Measurements from ENCODE around the gene IGSF5. TPM values are rescaled to one million over a fixed set of nuclear protein-coding genes. Genes with fewer than 3 reads are reported as not detected.

Gene IGSF5
- polyA plus RNA-seq, 3 donors: not detected

DNA sequence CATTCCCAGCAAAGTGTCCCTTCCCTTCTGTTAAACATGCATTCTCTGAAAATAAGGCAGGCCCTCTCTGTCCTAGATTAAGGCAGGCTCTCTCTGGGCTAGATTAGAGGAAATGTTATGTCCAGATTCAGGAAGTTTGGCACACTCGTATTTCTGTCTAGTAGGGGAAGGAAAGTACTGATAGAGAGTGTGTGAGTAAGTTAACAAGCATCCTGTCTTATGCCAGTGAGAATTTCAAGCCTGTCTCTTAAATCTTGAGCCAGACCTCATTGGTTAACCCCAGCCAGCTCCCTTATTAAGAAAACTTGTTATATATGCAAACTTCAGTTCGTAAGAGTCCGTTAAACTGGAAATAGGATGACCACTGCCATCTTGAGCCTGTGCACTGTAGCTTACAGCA, 31.6 kb downstream of the IGSF5 start:
- H3K27ac Mint-ChIP-seq: no peak overlapping the region
- H3K36me3 Mint-ChIP-seq: no peaks in the 10 kb centered on the region
- H3K4me2 ChIP-seq (replicated peaks; ENCODE audit: extremely low read depth, low read length, poor library complexity, severe bottlenecking): no peak overlapping the region
- no peaks in the 10 kb centered on the region for H3K36me3 ChIP-seq (replicated peaks in 1 of 2; ENCODE audit: control insufficient read depth in 1 of 2, insufficient read depth in 2 of 2, low read length in 2 of 2)
- H3K4me1 ChIP-seq (ENCODE audit: control insufficient read depth in 1 of 2, insufficient read depth in 2 of 2, low read length in 2 of 2): no peaks in the 10 kb centered on the region
- 0% methylated on average over 1 of the region's 3 CpGs for WGBS (ENCODE audit: insufficient coverage)
- H3K4me1 Mint-ChIP-seq: no peaks in the 10 kb centered on the region
- no peaks in the 10 kb centered on the region for H3K79me2 ChIP-seq (ENCODE audit: insufficient read depth, low read length)
- H3K9ac ChIP-seq (ENCODE audit: insufficient read depth, low read length, poor library complexity, severe bottlenecking): no peak overlapping the region
- H3K9me3 Mint-ChIP-seq: no peaks in the 10 kb centered on the region
- no peaks in the 10 kb centered on the region for H3K27me3 ChIP-seq (ENCODE audit: control insufficient read depth in 2 of 2, insufficient read depth in 2 of 2, low read length in 2 of 2)
- no peak overlapping the region for H3K4me3 ChIP-seq (replicated peaks in 1 of 3; ENCODE audit: low read depth in 2 of 3, low read length in 3 of 3)
- H3K27me3 Mint-ChIP-seq (ENCODE audit: low read depth in 3 of 3): peaks cover 2 to 3% (median 2%) of the 10 kb centered on the region in 3 donors
- no peak overlapping the region for H2AFZ ChIP-seq (ENCODE audit: insufficient read depth, low read depth, low read length, poor library complexity, severe bottlenecking)
- H4K20me1 ChIP-seq (ENCODE audit: insufficient read depth, low read length): no peaks in the 10 kb centered on the region
- intact Hi-C loops (cut with micrococcal nuclease): no loop called here
- H3K27ac ChIP-seq (ENCODE audit: low read depth in 1 of 2, low read length in 2 of 2): no peak overlapping the region
- H3K4me3 Mint-ChIP-seq: no peak overlapping the region
- no peak for TF ChIP-seq CTCF (IDR thresholded peaks at IDR 0.05)
- DNase-seq: no peak
- no peaks in the 10 kb centered on the region for H3K9me3 ChIP-seq (replicated peaks in 1 of 2; ENCODE audit: control insufficient read depth in 1 of 2, insufficient read depth in 1 of 2, low read length in 2 of 2)

DNA sequence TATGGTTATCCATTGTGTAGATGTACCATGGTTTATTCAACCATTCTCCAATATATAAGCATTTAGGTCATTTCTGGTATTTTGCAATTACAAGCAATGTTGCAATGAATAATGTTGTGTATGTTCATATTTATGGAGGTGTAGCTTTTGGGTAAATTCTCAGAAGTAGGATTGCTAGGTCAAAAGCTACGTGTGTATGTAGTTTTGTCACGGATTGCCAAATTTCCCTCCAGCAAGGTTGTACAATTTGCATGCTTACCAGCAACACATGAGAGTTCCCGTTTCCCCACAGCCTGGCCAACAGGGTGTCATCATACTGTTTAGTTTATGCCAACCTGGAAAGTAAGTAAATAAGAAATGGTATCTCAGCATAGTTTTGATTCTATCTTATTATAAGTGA, 36.3 kb downstream of the IGSF5 start:
- Mint-ChIP-seq H3K27ac (no peak overlapping the region), H3K36me3 (no peaks in the 10 kb centered on the region), H3K4me3 (no peak overlapping the region), H3K9me3 (peaks cover 0 to 4% (median 0%) of the 10 kb centered on the region in 7 donors), H3K27me3 (ENCODE audit: low read depth in 3 of 3) (peaks cover 2 to 6% (median 6%) of the 10 kb centered on the region in 3 donors), H3K4me1 (no peaks in the 10 kb centered on the region)
- Histone ChIP-seq H3K4me2 (replicated peaks; ENCODE audit: extremely low read depth, low read length, poor library complexity, severe bottlenecking) (no peak overlapping the region), H3K79me2 (ENCODE audit: insufficient read depth, low read length) (no peaks in the 10 kb centered on the region), H3K4me3 (replicated peaks in 1 of 3; ENCODE audit: low read depth in 2 of 3, low read length in 3 of 3) (no peak overlapping the region), H4K20me1 (ENCODE audit: insufficient read depth, low read length) (no peaks in the 10 kb centered on the region), H3K4me1 (ENCODE audit: control insufficient read depth in 1 of 2, insufficient read depth in 2 of 2, low read length in 2 of 2) (no peaks in the 10 kb centered on the region), H3K27me3 (ENCODE audit: control insufficient read depth in 2 of 2, insufficient read depth in 2 of 2, low read length in 2 of 2) (no peaks in the 10 kb centered on the region), H3K9me3 (replicated peaks in 1 of 2; ENCODE audit: control insufficient read depth in 1 of 2, insufficient read depth in 1 of 2, low read length in 2 of 2) (no peaks in the 10 kb centered on the region), H3K9ac (ENCODE audit: insufficient read depth, low read length, poor library complexity, severe bottlenecking) (no peak overlapping the region), H2AFZ (ENCODE audit: insufficient read depth, low read depth, low read length, poor library complexity, severe bottlenecking) (no peak overlapping the region), H3K36me3 (replicated peaks in 1 of 2; ENCODE audit: control insufficient read depth in 1 of 2, insufficient read depth in 2 of 2, low read length in 2 of 2) (no peaks in the 10 kb centered on the region), H3K27ac (ENCODE audit: low read depth in 1 of 2, low read length in 2 of 2) (no peak overlapping the region)
- intact Hi-C loops (cut with micrococcal nuclease): no loop called here
- WGBS (ENCODE audit: insufficient coverage): 93% methylated on average over 2 of the region's 3 CpGs
- no peak for DNase-seq
- no peak for TF ChIP-seq CTCF (IDR thresholded peaks at IDR 0.05)
